HEK293 (cell line): ENCODE measurements around the gene UGT1A10.
"Not testable (repeated sequence)": the region's sequence is repeated elsewhere in the genome, so short reads cannot be mapped to it uniquely, and the experiment has no call there.

Experiments
- CTCF ChIA-PET: fragments of 350-600 bp; formaldehyde crosslinking; extraction: SDS; loops from one replicate; lab custom pipeline; 2021; ENCODE audit warnings: antibody characterized with exemption; lab: Yijun Ruan, JAX
- POLR2A ChIA-PET: fragments of 300-600 bp; formaldehyde crosslinking; extraction: SDS; loops from one replicate; lab custom pipeline; 2020; ENCODE audit warnings: antibody characterized with exemption, inconsistent platforms; lab: Yijun Ruan, JAX
- H3K27ac ChIP-seq: fragments of 200-500 bp; sonication (Bioruptor generic); 2 replicates; pipeline ENCODE4 v1.5.1; 2014; ENCODE audit warnings: low read depth, low read length, control low read depth, inconsistent platforms; ENCODE audit errors: extremely low read depth
- H3K36me3 ChIP-seq, 2 experiments: fragments of 200-500 bp in 1 of 2; sonication (Bioruptor generic) in 1 of 2; 1 replicate in 1 of 2; 2 replicates in 1 of 2; pipeline ENCODE4 v1.5.1; 2014 to 2017; ENCODE audit warnings: inconsistent platforms in 2 of 2, low read length in 2 of 2; ENCODE audit not compliant: control insufficient read depth in 2 of 2, insufficient read depth in 1 of 2
- H3K4me1 ChIP-seq: fragments of 200-500 bp; sonication (Bioruptor generic); 2 replicates; pipeline ENCODE4 v1.5.1; 2014; ENCODE audit warnings: mild to moderate bottlenecking, low read length, inconsistent platforms; ENCODE audit not compliant: control insufficient read depth, insufficient read depth
- H3K4me3 ChIP-seq: 2 replicates; pipeline ENCODE4 v1.5.1; 2011; ENCODE audit warnings: low read depth, mild to moderate bottlenecking, control low read depth, low read length, moderate library complexity
- H3K9me3 ChIP-seq: fragments of 200-500 bp; sonication (Bioruptor generic); 2 replicates; pipeline ENCODE4 v1.5.1; 2014; ENCODE audit warnings: low read depth, low read length, inconsistent platforms; ENCODE audit not compliant: control insufficient read depth, insufficient read depth
- HOXC10 ChIP-seq: sonication (generic); formaldehyde crosslinking; IDR thresholded peaks from 2 replicates; pipeline ENCODE4 v1.8.1; 2023; ENCODE audit warnings: mild to moderate bottlenecking, missing genetic modification reagents
- PRDM4 ChIP-seq: fragments of 450-650 bp; formaldehyde crosslinking; IDR thresholded peaks from 2 replicates; pipeline ENCODE4 v1.5.1; 2017; ENCODE audit warnings: missing biosample characterization, missing genetic modification characterization
- REPIN1 ChIP-seq: fragments of 450-650 bp; formaldehyde crosslinking; IDR thresholded peaks from 2 replicates; pipeline ENCODE4 v1.5.1; 2017; ENCODE audit warnings: missing biosample characterization, missing genetic modification characterization, low read depth
- SETDB1 ChIP-seq: IDR thresholded peaks from one replicate; pipeline ENCODE4 v1.6.1; 2017; ENCODE audit warnings: mild to moderate bottlenecking, low read length, moderate library complexity, mixed read lengths; ENCODE audit not compliant: insufficient read length
- ZBTB48 ChIP-seq: fragments of 450-650 bp; formaldehyde crosslinking; IDR thresholded peaks from 2 replicates; pipeline ENCODE4 v1.5.1; 2016; ENCODE audit warnings: missing biosample characterization, missing genetic modification characterization
- ZEB2 ChIP-seq: fragments of 450-650 bp; formaldehyde crosslinking; IDR thresholded peaks from 2 replicates; pipeline ENCODE4 v1.5.1; 2016; ENCODE audit warnings: missing biosample characterization, missing genetic modification characterization
- ZFHX2 ChIP-seq: fragments of 450-650 bp; formaldehyde crosslinking; conservative IDR thresholded peaks from 2 replicates; pipeline ENCODE4 v1.5.1; 2016; ENCODE audit warnings: missing biosample characterization, missing genetic modification characterization
- ZNF112 ChIP-seq: fragments of 450-650 bp; formaldehyde crosslinking; IDR thresholded peaks from 2 replicates; pipeline ENCODE4 v1.5.0; 2017; ENCODE audit warnings: missing biosample characterization, missing genetic modification characterization
- ZNF133 ChIP-seq: fragments of 450-650 bp; formaldehyde crosslinking; IDR thresholded peaks from 2 replicates; pipeline ENCODE4 v1.5.1; 2016; ENCODE audit warnings: missing biosample characterization, missing genetic modification characterization
- ZNF138 ChIP-seq: fragments of 450-650 bp; formaldehyde crosslinking; IDR thresholded peaks from 2 replicates; pipeline ENCODE4 v1.5.1; 2016; ENCODE audit warnings: missing biosample characterization, missing genetic modification characterization, borderline replicate concordance
- ZNF221 ChIP-seq: fragments of 450-650 bp; formaldehyde crosslinking; IDR thresholded peaks from 2 replicates; pipeline ENCODE4 v1.5.1; 2017; ENCODE audit warnings: missing biosample characterization, missing genetic modification characterization, borderline replicate concordance
- ZNF362 ChIP-seq: fragments of 450-650 bp; formaldehyde crosslinking; IDR thresholded peaks from 2 replicates; pipeline ENCODE4 v1.5.1; 2016; ENCODE audit warnings: missing biosample characterization, missing genetic modification characterization
- ZNF398 ChIP-seq: fragments of 450-650 bp; formaldehyde crosslinking; IDR thresholded peaks from 2 replicates; pipeline ENCODE4 v1.5.1; 2017; ENCODE audit warnings: missing biosample characterization, missing genetic modification characterization
- ZNF518A ChIP-seq: fragments of 450-650 bp; formaldehyde crosslinking; conservative IDR thresholded peaks from 2 replicates; pipeline ENCODE4 v1.5.1; 2016; ENCODE audit warnings: low read depth, missing biosample characterization, missing genetic modification characterization
- ZNF585B ChIP-seq: fragments of 450-650 bp; formaldehyde crosslinking; IDR thresholded peaks from 2 replicates; pipeline ENCODE4 v1.5.1; 2016; ENCODE audit warnings: missing biosample characterization, missing genetic modification characterization
- ZNF621 ChIP-seq: fragments of 450-650 bp; formaldehyde crosslinking; IDR thresholded peaks from 2 replicates; pipeline ENCODE4 v1.5.1; 2017; ENCODE audit warnings: missing biosample characterization, missing genetic modification characterization
- ZNF624 ChIP-seq: fragments of 450-650 bp; formaldehyde crosslinking; IDR thresholded peaks from 2 replicates; pipeline ENCODE4 v1.5.1; 2017; ENCODE audit warnings: missing biosample characterization, missing genetic modification characterization
- ZNF664 ChIP-seq: fragments of 450-650 bp; formaldehyde crosslinking; IDR thresholded peaks from 2 replicates; pipeline ENCODE4 v1.5.1; 2016; ENCODE audit warnings: missing biosample characterization, missing genetic modification characterization
- ZNF830 ChIP-seq: fragments of 450-650 bp; IDR thresholded peaks from 2 replicates; pipeline ENCODE4 v1.5.0; 2018; ENCODE audit warnings: missing biosample characterization, missing genetic modification characterization, low read depth, mild to moderate bottlenecking, moderate library complexity

UGT1A10 gene

GRCh38 chr2:233728723-233729301 is 92.6 kb downstream of the UGT1A10 start, which contains the start of gene UGT1A3 (continued):
- no peak for TF ChIP-seq ZNF585B
- TF ChIP-seq ZFHX2 (tag by site-specific recombination) = no peak
- TF ChIP-seq ZNF664 (tag by site-specific recombination) = no peak
- no peak for TF ChIP-seq ZNF830 (tag by site-specific recombination)

GRCh38 chr2:233736868-233737653 is 100.8 kb downstream of the UGT1A10 start:
- H3K4me3 ChIP-seq, H3K9me3 ChIP-seq, H3K27ac ChIP-seq, POLR2A ChIA-PET, H3K36me3 ChIP-seq, H3K4me1 ChIP-seq, CTCF ChIA-PET: not testable (repeated sequence)

- H3K9me3 ChIP-seq = no peaks in the 10 kb centered on the region
- ChIA-PET CTCF (no interaction called here), POLR2A (no interaction called here)
- no peaks in the 10 kb centered on the region for H3K36me3 ChIP-seq
- no peak overlapping the region for H3K27ac ChIP-seq
- no peak overlapping the region for H3K4me3 ChIP-seq
- no peak for TF ChIP-seq ZEB2
- TF ChIP-seq ZNF221 (tag by site-specific recombination) = no peak
- TF ChIP-seq ZNF362 = no peak
- no peak for TF ChIP-seq ZFHX2 (tag by site-specific recombination)
- no peak for TF ChIP-seq ZBTB48 (tag by site-specific recombination)
- no peak for TF ChIP-seq ZNF133 (tag by site-specific recombination)
- TF ChIP-seq PRDM4 (tag by site-specific recombination) = no peak
- no peak for TF ChIP-seq HOXC10 (CRISPR knock-in tag)
- TF ChIP-seq ZNF518A (tag by site-specific recombination) = no peak
- TF ChIP-seq ZNF624 = no peak
- TF ChIP-seq REPIN1 (tag by site-specific recombination) = no peak
- no peak for TF ChIP-seq SETDB1
- TF ChIP-seq ZNF138 (tag by site-specific recombination) = no peak
- TF ChIP-seq ZNF398 = no peak
- TF ChIP-seq ZNF621 (tag by site-specific recombination) = no peak
- no peak for TF ChIP-seq ZNF112 (tag by site-specific recombination)
- H3K4me1 ChIP-seq = no peaks in the 10 kb centered on the region
Observed at GRCh38 chr2:233740870-233741269, 104.6 kb downstream of the UGT1A10 start.
